GM13977 (cell line): Measurements from ENCODE around the gene C10orf105.

ENCODE experiments used
- DNase-seq: peaks from one replicate; pipeline ENCODE4 v3.0.0; 2012; ENCODE audit warnings: low spot score
- in situ Hi-C: fragments of 300-500 bp; cut with MboI; formaldehyde crosslinking; loops from one replicate; pipeline ENCODE4 v1.12.0; 2022; ENCODE audit warnings: low sequenced_read_pairs, low pct_unique_long_range_greater_than_20kb, mixed read lengths, inconsistent platforms; ENCODE audit not compliant: unreplicated experiment
- TF ChIP-seq, protein P1 (sequence below): IDR thresholded peaks from 2 replicates; pipeline ENCODE4 v1.5.1; 2012; ENCODE audit warnings: mild to moderate bottlenecking, control low read depth; ENCODE audit not compliant: insufficient read depth; ENCODE audit errors: extremely low read depth, missing control alignments

Gene C10orf105

DNA sequence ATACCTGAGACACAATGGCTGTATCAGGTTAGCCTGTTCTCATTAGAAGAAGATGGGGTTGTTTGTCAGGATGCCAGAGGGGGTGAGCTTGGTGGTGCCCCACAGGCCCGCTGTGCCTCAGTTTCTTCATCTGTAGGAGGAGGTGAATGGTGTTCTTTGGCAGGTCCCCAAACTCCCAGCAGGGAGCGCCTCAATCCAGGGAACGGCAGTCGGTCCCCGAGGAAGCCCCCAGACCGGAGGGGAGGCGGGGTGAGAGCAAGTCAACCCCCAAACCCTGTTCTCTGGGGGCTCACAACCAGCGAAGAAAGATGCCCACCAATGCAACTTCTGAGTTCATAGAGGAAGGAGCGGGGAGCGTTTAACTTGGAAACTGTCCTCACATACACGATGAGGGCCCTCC lies 16.0 kb downstream of the C10orf105 start:
- DNase-seq: no peak
- TF ChIP-seq, protein P1, sequence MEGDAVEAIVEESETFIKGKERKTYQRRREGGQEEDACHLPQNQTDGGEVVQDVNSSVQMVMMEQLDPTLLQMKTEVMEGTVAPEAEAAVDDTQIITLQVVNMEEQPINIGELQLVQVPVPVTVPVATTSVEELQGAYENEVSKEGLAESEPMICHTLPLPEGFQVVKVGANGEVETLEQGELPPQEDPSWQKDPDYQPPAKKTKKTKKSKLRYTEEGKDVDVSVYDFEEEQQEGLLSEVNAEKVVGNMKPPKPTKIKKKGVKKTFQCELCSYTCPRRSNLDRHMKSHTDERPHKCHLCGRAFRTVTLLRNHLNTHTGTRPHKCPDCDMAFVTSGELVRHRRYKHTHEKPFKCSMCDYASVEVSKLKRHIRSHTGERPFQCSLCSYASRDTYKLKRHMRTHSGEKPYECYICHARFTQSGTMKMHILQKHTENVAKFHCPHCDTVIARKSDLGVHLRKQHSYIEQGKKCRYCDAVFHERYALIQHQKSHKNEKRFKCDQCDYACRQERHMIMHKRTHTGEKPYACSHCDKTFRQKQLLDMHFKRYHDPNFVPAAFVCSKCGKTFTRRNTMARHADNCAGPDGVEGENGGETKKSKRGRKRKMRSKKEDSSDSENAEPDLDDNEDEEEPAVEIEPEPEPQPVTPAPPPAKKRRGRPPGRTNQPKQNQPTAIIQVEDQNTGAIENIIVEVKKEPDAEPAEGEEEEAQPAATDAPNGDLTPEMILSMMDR: no peak
- in situ Hi-C loops: loop anchor here (10.0 kb wide), 1 partner anchor 319 kb away; no protein-coding TSS in a partner anchor

DNA sequence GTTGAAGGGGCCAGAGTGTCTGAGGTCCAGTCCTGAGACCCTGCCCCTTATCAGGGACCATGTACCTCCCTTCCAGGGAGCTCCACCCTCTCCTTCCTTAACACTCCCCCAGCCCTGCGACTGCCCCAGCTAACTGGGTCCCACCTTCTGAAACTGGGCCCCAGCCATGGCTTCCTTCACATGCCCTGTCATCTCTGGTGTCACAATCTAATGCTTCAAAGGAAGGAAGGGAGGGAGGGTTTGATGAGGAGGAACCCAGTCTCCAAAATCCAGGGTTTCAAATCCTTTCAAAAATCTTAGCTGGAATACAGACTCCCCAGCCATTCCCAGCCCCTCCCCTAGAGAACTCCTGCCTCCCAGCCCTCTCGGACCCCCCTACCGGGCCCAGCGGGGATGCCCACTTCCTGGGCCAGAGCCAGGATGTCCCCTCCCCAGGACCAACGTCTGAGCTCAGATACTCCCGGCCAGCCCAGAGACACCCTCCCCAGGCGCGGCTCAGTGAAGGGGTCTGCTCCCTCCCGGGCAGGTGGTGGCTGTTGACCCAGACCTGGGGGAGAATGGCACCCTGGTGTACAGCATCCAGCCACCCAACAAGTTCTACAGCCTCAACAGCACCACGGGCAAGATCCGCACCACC lies 18.0 kb downstream of the C10orf105 start:
- DNase-seq: no peak
- in situ Hi-C loops: loop anchor here (10.0 kb wide), 1 partner anchor 317 kb away; no protein-coding TSS in a partner anchor
- TF ChIP-seq, protein P1: no peak

DNA sequence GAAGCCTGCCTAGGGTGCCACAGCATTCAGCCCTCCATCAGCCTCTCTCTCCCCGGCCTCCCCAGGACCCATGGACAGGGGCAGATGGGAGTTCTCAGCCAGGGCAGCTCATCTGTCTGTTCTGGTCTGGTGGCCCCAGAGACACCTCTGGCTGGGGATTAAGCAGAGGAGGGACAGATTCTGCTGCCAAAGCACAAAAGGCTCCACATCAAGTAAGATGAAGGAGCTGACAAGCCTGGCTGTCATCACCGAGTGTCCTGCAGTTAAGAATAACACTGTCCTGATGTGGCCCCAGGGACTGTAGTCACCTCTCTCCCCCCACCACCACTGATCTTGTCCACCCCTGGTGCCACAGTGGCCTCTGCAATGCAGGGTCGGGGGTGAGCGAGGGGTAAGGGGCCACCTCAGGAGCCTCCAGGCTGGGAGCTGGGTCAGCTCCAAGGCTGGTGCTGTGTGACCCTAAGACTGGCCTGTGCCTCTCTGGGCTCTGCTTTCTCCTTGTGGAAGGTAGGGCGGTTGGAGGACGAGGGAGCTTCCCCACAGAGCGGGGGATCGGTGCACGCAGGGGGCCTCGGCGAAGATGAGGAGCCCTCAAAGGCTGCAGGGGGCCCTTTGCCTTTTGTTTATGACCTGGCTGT lies 18.7 kb downstream of the C10orf105 start:
- no peak for DNase-seq
- in situ Hi-C loops: loop anchor here (10.0 kb wide), 1 partner anchor 316 kb away; no protein-coding TSS in a partner anchor
- TF ChIP-seq, protein P1: no peak

- in situ Hi-C loops: no loop called here
- DNase-seq: no peak
- TF ChIP-seq, protein P1: no peak
Observed at GRCh38 chr10:71698737-71699136, 20.8 kb downstream of the C10orf105 start.

DNA sequence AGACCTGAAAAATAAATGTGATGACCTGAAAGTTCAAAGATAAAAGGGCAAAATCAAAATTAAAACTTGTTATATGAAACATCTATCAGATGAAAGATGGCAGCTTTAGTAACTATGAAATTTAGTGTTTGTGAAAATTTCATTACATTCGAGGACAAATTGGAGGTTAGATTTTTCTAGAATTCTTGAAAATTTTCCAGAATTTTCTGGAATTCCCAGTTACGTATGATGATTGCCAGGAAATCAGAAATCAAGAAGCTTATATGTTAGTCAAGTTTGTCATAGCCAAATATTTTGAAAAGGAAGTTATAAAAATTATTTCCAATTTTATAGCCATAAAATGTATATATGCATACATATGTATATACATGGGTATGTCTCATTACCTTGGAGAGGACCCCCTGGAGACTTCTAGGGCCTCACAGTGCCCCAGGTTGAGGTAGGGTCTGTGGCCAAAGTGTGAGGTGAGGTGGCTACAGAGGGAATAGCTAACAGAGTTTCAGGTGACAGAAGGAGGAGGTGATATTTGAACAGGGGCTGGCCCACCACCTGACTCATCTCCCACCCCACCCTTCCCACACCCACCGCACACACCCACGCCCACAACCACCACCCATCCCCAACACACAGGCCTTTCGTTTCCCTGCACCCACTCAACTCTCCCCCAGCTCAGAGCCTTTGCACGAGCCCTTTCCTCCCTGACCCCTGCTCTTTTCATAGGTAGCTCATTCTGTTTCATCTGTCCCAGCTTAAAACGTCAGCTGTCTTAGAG lies 21.5 kb downstream of the C10orf105 start:
- peak; percentile 72 for DNase-seq
- TF ChIP-seq, protein P1: no peak
- in situ Hi-C loops: no loop called here

- TF ChIP-seq, protein P1: peak; percentile 82
- peak; percentile 68 for DNase-seq
- in situ Hi-C loops: no loop called here
Observed at GRCh38 chr10:71696628-71697326, 22.8 kb downstream of the C10orf105 start.
